GM12892 (cell line): ENCODE measurements around the gene ATP11A.

ENCODE experiments used
- DNase-seq: peaks from one replicate; pipeline ENCODE4 v3.0.0; 2011; ENCODE audit not compliant: insufficient read length
- FAIRE-seq: peaks from 2 replicates; lab custom pipeline; 2011; peaks lifted over from hg19 to GRCh38; lab: Jason Lieb, UNC
- POLR2A ChIP-seq: IDR thresholded peaks from 2 replicates; pipeline ENCODE4 v1.6.1; 2011; ENCODE audit warnings: low read depth, low read length, control low read depth
- POLR2AphosphoS5 ChIP-seq: IDR thresholded peaks from 2 replicates; pipeline ENCODE4 v1.6.1; 2011; ENCODE audit warnings: low read depth, low read length, control low read depth
- TAF1 ChIP-seq: IDR thresholded peaks from 2 replicates; pipeline ENCODE4 v1.6.1; 2011; ENCODE audit warnings: low read depth, mild to moderate bottlenecking, control low read depth, low read length, borderline replicate concordance

Gene ATP11A

DNA sequence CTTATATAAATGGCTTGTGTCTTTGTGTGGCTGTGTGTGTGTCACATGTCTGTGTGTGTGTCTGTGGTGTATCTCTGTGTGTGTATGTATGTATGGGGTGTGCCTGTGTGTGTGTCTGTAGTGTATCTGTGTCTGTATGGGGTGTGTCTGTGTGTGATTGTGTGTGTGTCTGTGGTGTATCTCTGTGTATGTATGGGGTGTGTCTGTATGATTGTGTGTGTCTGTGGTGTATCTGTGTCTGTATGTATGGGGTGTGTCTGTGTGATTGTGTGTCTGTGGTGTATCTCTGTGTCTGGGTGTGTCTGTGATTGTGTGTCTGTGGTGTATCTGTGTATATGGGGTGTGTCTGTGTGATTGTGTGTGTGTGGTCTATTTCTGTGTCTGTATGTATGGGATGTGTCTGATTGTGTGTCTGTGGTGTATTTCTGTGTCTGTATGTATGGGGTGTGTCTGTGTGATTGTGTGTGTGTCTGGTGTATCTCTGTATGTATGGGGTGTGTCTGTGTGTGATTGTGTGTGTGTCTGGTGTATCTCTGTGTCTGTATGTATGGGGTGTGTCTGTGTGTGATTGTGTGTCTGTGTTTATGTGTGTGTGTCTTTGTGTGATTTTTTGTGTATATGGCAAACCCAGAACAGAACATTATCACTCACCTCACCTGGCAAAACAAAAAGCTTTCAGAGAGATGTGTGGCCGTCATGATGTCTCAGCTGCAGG is 223.0 kb downstream of the ATP11A start:
- FAIRE-seq (no peak), DNase-seq (no peak)
- TF ChIP-seq TAF1 = no peak
- no peak for TF ChIP-seq POLR2A
- TF ChIP-seq POLR2AphosphoS5 = no peak

- DNase-seq (no peak), FAIRE-seq (no peak)
- TF ChIP-seq POLR2AphosphoS5 (no peak), POLR2A (no peak), TAF1 (no peak)
These were observed 226.5 kb downstream of the ATP11A start for GRCh38 chr13:112916296-112916695.

GRCh38 chr13:112917056-112917664 is 227.3 kb downstream of the ATP11A start:
- TF ChIP-seq POLR2A = no peak
- TF ChIP-seq POLR2AphosphoS5 = no peak
- no peak for TF ChIP-seq TAF1
- FAIRE-seq (no peak), DNase-seq (no peak)

DNA sequence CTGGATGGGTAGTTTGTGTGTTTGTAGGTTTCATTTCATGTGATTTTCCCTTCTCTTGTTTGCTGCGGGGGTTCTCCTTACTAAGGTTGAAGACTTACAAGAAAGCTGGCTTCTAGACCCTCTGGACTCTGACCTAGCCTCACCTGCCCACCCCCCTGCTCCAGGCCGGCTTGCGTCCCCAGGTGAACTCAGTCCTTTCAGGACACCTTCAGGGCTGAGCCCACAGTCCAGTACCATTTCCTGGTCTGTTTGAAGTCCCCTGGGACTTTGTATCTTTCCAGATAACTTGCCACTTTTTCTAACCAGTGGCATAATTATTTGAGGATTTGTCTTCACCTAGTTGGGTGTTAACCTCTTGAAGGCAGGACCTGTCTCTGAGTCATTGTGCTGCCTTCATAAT is 227.9 kb downstream of the ATP11A start:
- no peak for DNase-seq
- no peak for TF ChIP-seq TAF1
- TF ChIP-seq POLR2AphosphoS5 = no peak
- TF ChIP-seq POLR2A = no peak
- no peak for FAIRE-seq

DNA sequence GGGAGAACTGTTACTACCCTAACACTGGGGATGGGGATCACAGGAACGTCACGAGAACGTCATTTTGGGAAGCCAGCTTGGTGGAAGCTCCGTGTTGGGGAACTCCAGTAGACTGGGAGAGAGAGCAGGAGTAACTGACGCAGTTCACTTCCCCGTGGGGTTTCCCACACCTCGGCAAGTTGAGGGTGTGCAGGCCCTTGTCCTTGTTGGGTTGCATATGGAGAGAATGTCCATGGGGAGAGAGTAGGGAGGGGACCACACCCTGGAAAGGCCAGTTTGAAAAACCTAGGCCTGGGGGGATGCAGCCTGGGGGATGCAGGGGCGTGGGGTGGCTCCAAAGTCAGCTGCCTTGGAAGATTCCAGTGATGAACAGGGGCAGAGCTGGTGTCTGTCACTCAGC is 228.4 kb downstream of the ATP11A start:
- TF ChIP-seq TAF1 = no peak
- TF ChIP-seq POLR2A = no peak
- no peak for TF ChIP-seq POLR2AphosphoS5
- FAIRE-seq (no peak), DNase-seq (no peak)

GRCh38 chr13:112918746-112919145 is 228.9 kb downstream of the ATP11A start:
- TF ChIP-seq POLR2A (no peak), TAF1 (no peak)
- DNase-seq (no peak), FAIRE-seq (no peak)

DNA sequence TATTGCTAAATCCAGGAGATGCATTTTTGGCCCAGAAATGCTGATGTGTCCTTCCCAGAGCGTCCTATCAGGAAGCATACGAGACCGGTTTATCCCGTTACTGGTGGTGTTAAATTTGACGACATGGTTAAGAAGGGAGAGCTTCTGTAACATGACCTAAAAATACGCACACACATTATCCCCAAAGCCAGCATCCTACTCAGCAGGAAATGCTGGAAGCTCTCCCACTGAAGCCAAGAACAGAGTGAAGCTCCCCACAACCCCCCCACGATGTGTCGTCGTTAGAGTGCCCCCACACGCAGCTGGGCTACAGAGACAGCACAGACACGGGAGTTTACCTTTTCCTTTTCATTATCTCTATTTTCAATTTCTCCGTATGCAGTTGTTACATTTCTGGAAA is 234.1 kb downstream of the ATP11A start:
- DNase-seq (no peak), FAIRE-seq (no peak)
- TF ChIP-seq POLR2AphosphoS5 = no peak
- TF ChIP-seq POLR2A = no peak
- no peak for TF ChIP-seq TAF1

DNA sequence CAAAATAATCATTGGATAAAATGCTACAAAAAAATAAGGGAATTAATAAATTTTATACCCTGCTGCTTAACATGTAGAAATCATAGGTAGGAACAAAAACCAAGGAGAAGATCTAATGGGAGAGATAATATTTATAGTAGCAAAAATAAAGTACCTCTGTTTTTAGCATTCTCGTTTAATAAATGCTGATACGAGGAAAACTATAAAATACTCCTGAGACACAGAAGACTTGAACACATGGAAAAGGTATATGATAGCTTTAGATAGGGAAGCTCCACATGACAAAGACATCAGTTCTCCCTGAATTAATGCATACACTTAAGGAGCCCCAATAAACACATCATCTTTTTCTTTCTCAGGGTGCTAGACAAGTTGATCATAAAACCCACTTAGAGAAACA is 234.5 kb downstream of the ATP11A start:
- TF ChIP-seq POLR2AphosphoS5 = no peak
- TF ChIP-seq TAF1 = no peak
- no peak for TF ChIP-seq POLR2A
- no peak for FAIRE-seq

GRCh38 chr13:112926003-112926402 is 236.2 kb downstream of the ATP11A start:
- FAIRE-seq = no peak

More for the DNA sequence above, 234.5 kb downstream of the ATP11A start:
- DNase-seq = no peak

GRCh38 chr13:112926993-112927392 is 237.2 kb downstream of the ATP11A start:
- no peak for DNase-seq

More at GRCh38 chr13:112926003-112926402, 236.2 kb downstream of the ATP11A start:
- no peak for DNase-seq
- TF ChIP-seq TAF1 (no peak), POLR2A (no peak), POLR2AphosphoS5 (no peak)

GRCh38 chr13:112928020-112928971 is 238.5 kb downstream of the ATP11A start:
- DNase-seq = no peak
- no peak for TF ChIP-seq TAF1
- no peak for TF ChIP-seq POLR2AphosphoS5
- no peak for FAIRE-seq

More at GRCh38 chr13:112926993-112927392, 237.2 kb downstream of the ATP11A start:
- no peak for FAIRE-seq
- TF ChIP-seq POLR2A (no peak), TAF1 (no peak), POLR2AphosphoS5 (no peak)
